GM10266 (cell line): ENCODE data around the gene NCR3LG1.

Experiments
- DNase-seq: peaks from one replicate; pipeline ENCODE4 v3.0.0; 2012; ENCODE audit errors: extremely low spot score
- TF ChIP-seq, protein P1 (sequence below): IDR thresholded peaks from 2 replicates; pipeline ENCODE4 v1.5.1; 2012; ENCODE audit warnings: mild to moderate bottlenecking, low read depth; ENCODE audit not compliant: control insufficient read depth, insufficient read depth; ENCODE audit errors: missing control alignments

NCR3LG1 gene

GRCh38 chr11:17406082-17406817 lies 54.6 kb downstream of the NCR3LG1 start:
- no peak for DNase-seq
- TF ChIP-seq, protein P1, sequence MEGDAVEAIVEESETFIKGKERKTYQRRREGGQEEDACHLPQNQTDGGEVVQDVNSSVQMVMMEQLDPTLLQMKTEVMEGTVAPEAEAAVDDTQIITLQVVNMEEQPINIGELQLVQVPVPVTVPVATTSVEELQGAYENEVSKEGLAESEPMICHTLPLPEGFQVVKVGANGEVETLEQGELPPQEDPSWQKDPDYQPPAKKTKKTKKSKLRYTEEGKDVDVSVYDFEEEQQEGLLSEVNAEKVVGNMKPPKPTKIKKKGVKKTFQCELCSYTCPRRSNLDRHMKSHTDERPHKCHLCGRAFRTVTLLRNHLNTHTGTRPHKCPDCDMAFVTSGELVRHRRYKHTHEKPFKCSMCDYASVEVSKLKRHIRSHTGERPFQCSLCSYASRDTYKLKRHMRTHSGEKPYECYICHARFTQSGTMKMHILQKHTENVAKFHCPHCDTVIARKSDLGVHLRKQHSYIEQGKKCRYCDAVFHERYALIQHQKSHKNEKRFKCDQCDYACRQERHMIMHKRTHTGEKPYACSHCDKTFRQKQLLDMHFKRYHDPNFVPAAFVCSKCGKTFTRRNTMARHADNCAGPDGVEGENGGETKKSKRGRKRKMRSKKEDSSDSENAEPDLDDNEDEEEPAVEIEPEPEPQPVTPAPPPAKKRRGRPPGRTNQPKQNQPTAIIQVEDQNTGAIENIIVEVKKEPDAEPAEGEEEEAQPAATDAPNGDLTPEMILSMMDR, result no peak

DNA sequence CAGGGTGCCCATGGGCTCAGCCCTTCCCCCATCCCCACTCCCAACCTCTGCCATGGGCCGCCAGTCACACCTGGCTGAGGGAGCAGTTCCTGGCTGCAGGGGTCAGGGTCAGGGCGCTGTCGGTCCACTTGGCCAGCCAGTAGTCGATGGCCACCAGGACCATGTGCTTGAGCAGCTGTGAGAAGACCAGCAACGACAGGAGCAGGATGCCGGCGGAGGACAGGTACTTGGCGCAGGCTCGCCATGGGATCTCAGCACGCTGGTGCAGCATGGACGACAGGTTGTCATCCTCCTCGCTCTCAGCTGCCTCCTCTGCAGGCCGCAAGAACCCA lies 55.2 kb downstream of the NCR3LG1 start:
- TF ChIP-seq, protein P1, result no peak
- no peak for DNase-seq

GRCh38 chr11:17407575-17407974 lies 56.0 kb downstream of the NCR3LG1 start:
- TF ChIP-seq, protein P1, result no peak
- no peak for DNase-seq

DNA sequence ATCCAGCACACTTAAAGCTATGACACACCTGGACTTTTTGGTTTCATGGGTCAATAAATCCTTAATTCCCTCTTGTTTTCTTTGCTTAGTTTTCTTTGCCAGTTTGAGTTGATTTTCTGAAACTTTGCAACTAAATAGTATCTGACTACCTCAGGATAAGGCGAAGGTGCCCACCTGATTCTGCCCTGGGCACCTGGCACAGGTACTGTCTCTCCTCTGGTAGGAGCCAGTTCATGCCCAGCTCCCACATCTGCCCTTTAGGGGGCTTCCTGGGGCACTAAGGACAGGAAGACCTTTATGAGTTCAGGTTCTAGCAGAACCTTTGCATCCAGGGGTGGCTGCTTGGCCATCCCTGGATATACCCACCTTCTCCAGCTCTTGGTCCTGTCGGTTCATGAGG lies 56.4 kb downstream of the NCR3LG1 start:
- TF ChIP-seq, protein P1, result no peak

GRCh38 chr11:17408641-17409040 lies 57.0 kb downstream of the NCR3LG1 start:
- TF ChIP-seq, protein P1, result no peak
- DNase-seq, result no peak

More for the DNA sequence above, 56.4 kb downstream of the NCR3LG1 start:
- DNase-seq, result no peak

DNA sequence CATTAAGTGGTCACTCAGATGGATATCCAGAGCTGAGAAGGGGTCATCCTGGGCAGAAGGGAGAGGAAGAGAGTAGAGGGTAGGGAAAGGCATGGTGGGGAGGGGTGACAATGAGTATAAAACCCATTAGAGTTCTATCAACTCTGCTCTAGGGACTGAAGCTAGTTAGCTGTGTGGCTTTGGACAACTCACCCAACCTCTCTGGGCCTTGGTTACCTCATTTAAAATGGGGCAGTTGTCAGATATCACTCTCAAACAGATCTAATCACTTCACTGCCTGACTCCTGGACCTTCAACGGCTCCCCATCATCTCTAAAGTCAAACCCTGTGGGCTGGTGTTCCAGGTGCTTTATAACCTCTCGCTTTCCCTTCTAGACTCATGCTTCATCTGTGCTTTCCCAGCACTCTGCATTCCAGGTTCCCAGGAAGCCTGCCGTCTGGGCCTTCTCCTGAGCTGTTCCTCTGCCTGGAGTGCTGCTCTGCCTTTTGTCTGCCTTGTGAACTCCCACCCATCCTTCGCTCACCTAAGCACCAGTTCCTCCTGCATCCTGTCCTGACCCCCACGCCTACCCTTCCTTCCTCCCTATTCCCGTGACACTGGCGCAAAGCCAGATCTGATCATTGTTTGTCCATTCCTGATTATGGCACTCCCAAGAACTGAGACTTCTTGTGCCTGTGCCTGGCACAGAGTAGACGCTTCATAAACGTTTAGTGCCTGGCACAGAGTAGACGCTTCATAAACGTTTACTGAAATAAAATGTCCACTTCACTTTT lies 59.2 kb downstream of the NCR3LG1 start:
- no peak for DNase-seq
- TF ChIP-seq, protein P1, result no peak

DNA sequence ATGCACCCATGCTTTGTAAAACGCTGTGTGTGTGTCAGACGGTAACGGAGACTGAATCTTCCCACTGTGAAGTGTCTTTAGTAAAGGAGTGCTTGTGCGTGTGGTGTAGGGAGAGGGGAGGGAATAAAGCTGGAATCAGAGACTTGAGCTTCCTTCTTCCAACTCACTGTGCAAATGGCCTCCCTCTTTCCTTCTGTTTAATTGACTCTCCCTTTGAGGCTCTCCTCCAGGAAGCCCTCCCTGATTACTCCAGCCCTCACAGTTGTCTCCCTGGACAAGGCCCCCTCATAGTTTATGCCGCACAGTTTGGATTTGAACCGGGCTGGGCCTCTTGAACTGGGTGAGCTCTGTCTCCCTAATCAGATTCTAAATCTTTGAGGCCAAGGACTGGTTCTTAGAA lies 59.8 kb downstream of the NCR3LG1 start:
- TF ChIP-seq, protein P1, result no peak
- no peak for DNase-seq
